ENCODE results near the gene ZNF436.
"Not testable (repeated sequence)": the region's sequence is repeated elsewhere in the genome, so short reads cannot be mapped to it uniquely, and the experiment has no call there.

Gene ZNF436

GRCh38 chr1:23366146-23366545 is 3.5 kb downstream of the ZNF436 start:
- DNase-seq, result no peak

GRCh38 chr1:23362218-23362713 is 7.4 kb downstream of the ZNF436 start:
- no peak for DNase-seq

GRCh38 chr1:23358310-23358875 is 11.2 kb downstream of the ZNF436 start:
- no peak for DNase-seq

- DNase-seq, result no peak
Measured at GRCh38 chr1:23357138-23357908, 12.3 kb downstream of the ZNF436 start.

- no peak for DNase-seq
Measured at GRCh38 chr1:23356471-23357137, 13.0 kb downstream of the ZNF436 start.

GRCh38 chr1:23354245-23354644 is 15.4 kb downstream of the ZNF436 start:
- DNase-seq, result no peak

GRCh38 chr1:23352096-23352695 is 17.4 kb downstream of the ZNF436 start:
- no peak for DNase-seq

GRCh38 chr1:23345920-23346319 is 23.7 kb downstream of the ZNF436 start:
- DNase-seq, result no peak

- peak; percentile 59 for DNase-seq
Measured at GRCh38 chr1:23344987-23345472, 24.6 kb downstream of the ZNF436 start.

- peak; percentile 100 for DNase-seq
Measured at GRCh38 chr1:23344111-23344986, 25.3 kb downstream of the ZNF436 start, which contains the start of gene HNRNPR. HNRNPR (minus strand) TSS chr1:23344284; CDS start chr1:23341008, 3,276 bp downstream.

- DNase-seq, result peak; percentile 40
Measured at GRCh38 chr1:23343221-23344110, 26.2 kb downstream of the ZNF436 start.

GRCh38 chr1:23341931-23342692 is 27.5 kb downstream of the ZNF436 start:
- no peak for DNase-seq

- no peak for DNase-seq
Measured at GRCh38 chr1:23339632-23340031, 30.0 kb downstream of the ZNF436 start.

GRCh38 chr1:23337869-23338268 is 31.8 kb downstream of the ZNF436 start:
- no peak for DNase-seq

- DNase-seq, result no peak
Measured at GRCh38 chr1:23331713-23332112, 37.9 kb downstream of the ZNF436 start.

- DNase-seq, result no peak
Measured at GRCh38 chr1:23330846-23331245, 38.8 kb downstream of the ZNF436 start.

- DNase-seq, result no peak
Measured at GRCh38 chr1:23325393-23325792, 44.2 kb downstream of the ZNF436 start.

GRCh38 chr1:23322770-23323169 is 46.9 kb downstream of the ZNF436 start:
- no peak for DNase-seq

- DNase-seq, result not testable (repeated sequence)
Measured at GRCh38 chr1:23310280-23310679, 59.4 kb downstream of the ZNF436 start.
